SH-SY5Y (cell line): Measurements from ENCODE around the gene MAT1A.

Experiments used
- GATA2 ChIP-seq: IDR thresholded peaks from 2 replicates; pipeline ENCODE4 v1.6.1; 2011; ENCODE audit warnings: mild to moderate bottlenecking, low read depth, low read length
- GATA3 ChIP-seq: IDR thresholded peaks from 2 replicates; pipeline ENCODE4 v1.6.1; 2011; ENCODE audit warnings: low read depth, mild to moderate bottlenecking, low read length, moderate library complexity

DNA sequence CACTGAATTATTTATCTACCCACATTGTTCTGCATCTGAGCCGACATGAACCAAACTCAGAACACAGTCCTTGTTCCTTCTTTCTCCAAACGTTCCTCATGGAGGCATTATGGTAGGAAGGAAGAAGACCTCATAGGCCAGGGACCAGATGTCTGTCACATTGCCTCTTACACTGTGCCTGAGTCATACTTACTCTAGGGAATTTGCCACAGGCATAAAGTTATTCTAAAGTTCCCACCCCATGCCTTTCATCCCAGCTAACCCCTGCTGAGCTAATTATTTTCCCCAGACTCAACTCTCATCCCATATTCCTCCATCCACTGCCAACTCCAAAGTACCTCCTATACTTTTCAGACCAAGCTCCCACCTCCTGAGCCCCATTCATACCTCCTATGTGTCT, 21.2 kb downstream of the MAT1A start:
- TF ChIP-seq GATA3 = no peak
- no peak for TF ChIP-seq GATA2
